OCI-LY7 (cell line): ENCODE data around the gene CIT.
"Not testable (repeated sequence)": the region's sequence is repeated elsewhere in the genome, so short reads cannot be mapped to it uniquely, and the experiment has no call there.

Source experiments
- EZH2phosphoT487 ChIP-seq: fragments of 200-600 bp; sonication (generic); IDR thresholded peaks from 2 replicates; pipeline ENCODE4 v1.6.1; 2018; ENCODE audit warnings: low read depth, borderline replicate concordance, mild to moderate bottlenecking, mixed run types, antibody characterized with exemption, low read length, moderate library complexity, mixed read lengths
- TF ChIP-seq, protein P1 (sequence below): fragments of 200-600 bp; sonication (generic); conservative IDR thresholded peaks from 2 replicates; pipeline ENCODE4 v1.5.1; 2014; ENCODE audit warnings: mild to moderate bottlenecking, antibody characterized with exemption, low read length, moderate library complexity, mixed read lengths

DNA sequence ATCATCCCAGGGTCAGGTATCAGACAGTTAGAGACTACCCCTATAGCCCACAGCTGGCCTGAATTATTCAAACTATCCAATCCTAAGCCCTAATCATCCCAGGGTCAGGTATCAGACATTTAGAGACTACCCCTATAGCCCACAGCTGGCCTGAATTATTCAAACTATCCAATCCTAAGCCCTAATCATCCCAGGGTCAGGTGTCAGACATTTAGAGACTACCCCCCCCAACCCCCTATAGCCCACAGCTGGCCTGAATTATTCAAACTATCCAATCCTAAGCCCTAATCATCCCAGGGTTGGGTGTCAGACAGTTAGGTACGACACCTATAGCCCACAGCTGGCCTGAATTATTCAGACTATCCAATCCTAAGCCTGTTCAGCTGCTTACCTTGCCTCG is 220.1 kb downstream of the CIT start:
- TF ChIP-seq, protein P1, sequence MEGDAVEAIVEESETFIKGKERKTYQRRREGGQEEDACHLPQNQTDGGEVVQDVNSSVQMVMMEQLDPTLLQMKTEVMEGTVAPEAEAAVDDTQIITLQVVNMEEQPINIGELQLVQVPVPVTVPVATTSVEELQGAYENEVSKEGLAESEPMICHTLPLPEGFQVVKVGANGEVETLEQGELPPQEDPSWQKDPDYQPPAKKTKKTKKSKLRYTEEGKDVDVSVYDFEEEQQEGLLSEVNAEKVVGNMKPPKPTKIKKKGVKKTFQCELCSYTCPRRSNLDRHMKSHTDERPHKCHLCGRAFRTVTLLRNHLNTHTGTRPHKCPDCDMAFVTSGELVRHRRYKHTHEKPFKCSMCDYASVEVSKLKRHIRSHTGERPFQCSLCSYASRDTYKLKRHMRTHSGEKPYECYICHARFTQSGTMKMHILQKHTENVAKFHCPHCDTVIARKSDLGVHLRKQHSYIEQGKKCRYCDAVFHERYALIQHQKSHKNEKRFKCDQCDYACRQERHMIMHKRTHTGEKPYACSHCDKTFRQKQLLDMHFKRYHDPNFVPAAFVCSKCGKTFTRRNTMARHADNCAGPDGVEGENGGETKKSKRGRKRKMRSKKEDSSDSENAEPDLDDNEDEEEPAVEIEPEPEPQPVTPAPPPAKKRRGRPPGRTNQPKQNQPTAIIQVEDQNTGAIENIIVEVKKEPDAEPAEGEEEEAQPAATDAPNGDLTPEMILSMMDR = not testable (repeated sequence)
- TF ChIP-seq EZH2phosphoT487 = not testable (repeated sequence)
